GM12865 (cell line): ENCODE results near the gene HKDC1.

Source experiments
- DNase-seq: peaks from one replicate; pipeline ENCODE4 v3.0.0; 2010; ENCODE audit warnings: low read depth
- H3K4me3 ChIP-seq: 2 replicates; pipeline ENCODE4 v1.5.1; 2011; ENCODE audit warnings: mild to moderate bottlenecking, low read depth, low read length, control low read depth
- TF ChIP-seq, protein P1 (sequence below): IDR thresholded peaks from 2 replicates; pipeline ENCODE4 v1.5.1; 2011; ENCODE audit warnings: low read length, control low read depth, low read depth, inconsistent platforms; ENCODE audit not compliant: insufficient read depth; ENCODE audit errors: missing control alignments

The HKDC1 gene

GRCh38 chr10:69224862-69225657, 4.9 kb downstream of the HKDC1 start:
- no peak overlapping the region for H3K4me3 ChIP-seq
- TF ChIP-seq, protein P1, sequence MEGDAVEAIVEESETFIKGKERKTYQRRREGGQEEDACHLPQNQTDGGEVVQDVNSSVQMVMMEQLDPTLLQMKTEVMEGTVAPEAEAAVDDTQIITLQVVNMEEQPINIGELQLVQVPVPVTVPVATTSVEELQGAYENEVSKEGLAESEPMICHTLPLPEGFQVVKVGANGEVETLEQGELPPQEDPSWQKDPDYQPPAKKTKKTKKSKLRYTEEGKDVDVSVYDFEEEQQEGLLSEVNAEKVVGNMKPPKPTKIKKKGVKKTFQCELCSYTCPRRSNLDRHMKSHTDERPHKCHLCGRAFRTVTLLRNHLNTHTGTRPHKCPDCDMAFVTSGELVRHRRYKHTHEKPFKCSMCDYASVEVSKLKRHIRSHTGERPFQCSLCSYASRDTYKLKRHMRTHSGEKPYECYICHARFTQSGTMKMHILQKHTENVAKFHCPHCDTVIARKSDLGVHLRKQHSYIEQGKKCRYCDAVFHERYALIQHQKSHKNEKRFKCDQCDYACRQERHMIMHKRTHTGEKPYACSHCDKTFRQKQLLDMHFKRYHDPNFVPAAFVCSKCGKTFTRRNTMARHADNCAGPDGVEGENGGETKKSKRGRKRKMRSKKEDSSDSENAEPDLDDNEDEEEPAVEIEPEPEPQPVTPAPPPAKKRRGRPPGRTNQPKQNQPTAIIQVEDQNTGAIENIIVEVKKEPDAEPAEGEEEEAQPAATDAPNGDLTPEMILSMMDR = no peak
- peak; percentile 26 for DNase-seq

DNA sequence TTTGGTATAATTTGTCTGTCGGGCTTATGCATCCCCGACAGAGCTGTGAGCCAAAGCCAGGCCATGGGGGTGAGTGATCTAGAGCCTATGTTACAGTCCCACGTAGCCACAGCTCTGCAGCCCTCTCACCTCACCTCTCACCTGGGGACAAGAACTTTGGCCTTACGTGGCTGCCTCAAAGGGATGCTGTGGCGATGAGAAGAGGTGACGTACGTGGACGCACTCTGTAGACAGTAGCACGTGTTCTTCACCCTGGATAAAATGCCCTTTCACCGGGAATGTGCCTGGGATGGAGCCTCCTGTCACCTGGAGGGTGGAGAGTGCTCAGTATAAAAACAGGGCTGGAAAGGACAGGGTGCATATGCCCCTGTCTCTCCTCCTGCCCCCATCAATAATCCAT, 5.5 kb downstream of the HKDC1 start:
- TF ChIP-seq, protein P1 = no peak
- DNase-seq = no peak
- H3K4me3 ChIP-seq = no peak overlapping the region

DNA sequence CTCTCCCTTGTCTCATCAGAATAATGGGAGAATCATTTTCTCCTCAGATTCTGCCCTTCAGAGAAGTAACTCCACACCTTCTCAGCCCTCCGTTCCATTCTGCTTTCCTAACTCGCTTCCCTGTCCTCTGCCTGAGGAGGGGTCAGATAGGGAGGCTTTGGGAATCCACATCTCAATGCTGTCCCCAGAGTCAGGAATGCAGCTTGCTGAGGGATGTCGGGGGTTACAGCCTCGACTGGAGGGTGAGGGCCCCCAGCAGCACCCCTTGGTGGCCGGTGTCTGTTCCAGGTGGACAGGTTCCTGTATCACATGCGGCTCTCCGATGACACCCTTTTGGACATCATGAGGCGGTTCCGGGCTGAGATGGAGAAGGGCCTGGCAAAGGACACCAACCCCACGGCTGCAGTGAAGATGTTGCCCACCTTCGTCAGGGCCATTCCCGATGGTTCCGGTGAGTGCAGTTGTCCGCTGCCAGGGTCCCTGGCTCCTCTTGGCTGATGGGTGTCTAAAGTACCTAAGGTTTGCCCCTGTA, 6.9 kb downstream of the HKDC1 start:
- DNase-seq = no peak
- TF ChIP-seq, protein P1 = no peak

GRCh38 chr10:69228151-69228550, 8.0 kb downstream of the HKDC1 start:
- no peak overlapping the region for H3K4me3 ChIP-seq
- DNase-seq = no peak
- TF ChIP-seq, protein P1 = no peak

More for the DNA sequence above, 6.9 kb downstream of the HKDC1 start:
- H3K4me3 ChIP-seq = no peak overlapping the region

- H3K4me3 ChIP-seq = no peak overlapping the region
Measured at GRCh38 chr10:69229616-69229916, 9.4 kb downstream of the HKDC1 start.

GRCh38 chr10:69230128-69230527, 10.0 kb downstream of the HKDC1 start:
- H3K4me3 ChIP-seq = no peak overlapping the region
- DNase-seq = no peak
- TF ChIP-seq, protein P1 = no peak

More at GRCh38 chr10:69229616-69229916, 9.4 kb downstream of the HKDC1 start:
- TF ChIP-seq, protein P1 = no peak
- no peak for DNase-seq
